NCI-H446 treated with DMSO at 0.1 percent for 48 hours (cell line): ENCODE results near the gene CCDC107.
"Not testable (repeated sequence)": the region's sequence is repeated elsewhere in the genome, so short reads cannot be mapped to it uniquely, and the experiment has no call there.

Source experiments
- DNase-seq: peaks from one replicate; lab custom pipeline; 2025; lab: John Stamatoyannopoulos, UW

CCDC107 gene

DNA sequence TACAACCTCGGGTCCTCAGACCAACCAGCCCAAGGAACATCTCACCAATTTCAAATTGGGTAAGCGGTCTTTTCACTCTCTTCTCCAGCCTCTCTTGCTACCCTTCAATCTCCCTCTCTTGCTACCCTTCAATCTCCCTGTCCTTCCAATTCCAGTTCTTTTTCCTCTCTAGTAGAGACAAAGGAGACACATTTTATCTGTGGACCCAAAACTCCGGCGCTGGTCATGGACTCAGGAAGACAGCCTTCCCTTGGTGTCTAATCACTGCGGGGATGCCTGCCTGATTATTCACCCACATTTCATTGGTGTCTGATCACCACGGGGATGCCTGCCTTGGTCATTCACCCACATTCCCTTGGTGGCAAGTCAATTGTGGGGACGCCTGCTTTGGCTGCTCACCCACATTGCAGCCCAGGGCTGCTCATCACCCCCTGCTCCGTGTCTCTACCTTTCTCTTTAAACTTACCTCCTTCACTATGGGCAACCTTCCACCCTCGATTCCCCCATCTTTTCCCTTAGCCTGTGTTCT lies 20.6 kb upstream of the CCDC107 start:
- not testable (repeated sequence) for DNase-seq

DNA sequence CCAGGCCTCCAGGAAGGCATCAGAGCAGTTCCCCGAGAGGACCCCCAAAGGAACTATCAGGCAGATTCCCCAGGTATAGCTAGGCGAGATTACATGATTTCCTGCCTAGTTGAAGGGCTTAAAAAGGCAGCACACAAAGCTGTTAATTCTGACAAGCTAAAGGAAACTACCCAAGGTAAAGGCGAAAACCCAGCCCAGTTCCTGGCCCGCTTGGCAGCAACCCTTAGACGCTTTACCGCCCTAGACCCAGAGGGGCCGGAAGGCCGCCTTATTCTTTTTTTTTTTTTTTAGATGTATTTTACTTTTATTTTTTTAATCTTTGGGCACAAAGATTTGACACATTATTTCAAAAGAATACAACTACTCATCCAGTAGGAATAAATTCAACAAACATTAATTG lies 19.3 kb upstream of the CCDC107 start:
- not testable (repeated sequence) for DNase-seq

- DNase-seq, result not testable (repeated sequence)
Measured at GRCh38 chr9:35639225-35639624, 18.9 kb upstream of the CCDC107 start.

DNA sequence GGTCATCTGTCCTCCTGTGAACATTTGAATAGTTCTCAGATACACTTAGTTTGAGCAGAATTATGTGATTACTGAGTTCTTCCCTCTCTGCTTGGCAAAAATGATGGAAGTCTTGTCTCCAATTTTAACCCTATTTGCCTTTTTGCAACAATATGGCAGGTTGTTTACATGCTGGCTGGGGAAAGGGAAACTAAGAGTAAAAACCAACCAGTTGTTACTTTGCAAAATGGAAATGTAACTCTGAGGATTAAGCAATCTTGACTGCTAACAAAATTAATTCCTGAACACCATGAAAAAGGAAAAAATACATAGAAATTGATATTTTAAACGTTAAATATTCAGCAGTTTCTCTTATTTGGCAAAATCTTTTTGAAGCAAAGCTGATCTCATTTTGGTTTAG lies 18.5 kb upstream of the CCDC107 start:
- DNase-seq, result no peak

GRCh38 chr9:35640431-35640830 lies 17.7 kb upstream of the CCDC107 start:
- DNase-seq, result not testable (repeated sequence)

DNA sequence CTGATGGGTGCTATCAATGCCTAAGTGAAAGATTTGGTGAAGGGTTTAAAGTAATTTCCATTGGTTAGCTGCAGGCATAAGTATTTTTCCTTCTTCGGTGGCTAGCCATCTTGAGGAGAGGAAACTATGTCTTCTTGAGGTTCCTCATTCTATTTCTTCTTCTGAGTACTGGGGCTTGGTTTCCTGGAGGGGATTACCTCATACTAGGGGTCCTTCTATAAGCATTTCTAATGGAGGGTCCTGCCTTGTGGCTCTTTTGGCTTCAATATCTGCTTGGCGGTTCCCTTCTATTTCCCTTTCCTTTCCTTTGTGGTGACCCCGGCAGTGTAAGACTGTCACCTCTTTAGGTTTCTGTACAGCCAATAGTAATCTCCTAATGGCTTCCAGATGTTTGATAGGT lies 16.6 kb upstream of the CCDC107 start:
- DNase-seq, result not testable (repeated sequence)

GRCh38 chr9:35643046-35643445 lies 15.0 kb upstream of the CCDC107 start:
- no peak for DNase-seq

DNA sequence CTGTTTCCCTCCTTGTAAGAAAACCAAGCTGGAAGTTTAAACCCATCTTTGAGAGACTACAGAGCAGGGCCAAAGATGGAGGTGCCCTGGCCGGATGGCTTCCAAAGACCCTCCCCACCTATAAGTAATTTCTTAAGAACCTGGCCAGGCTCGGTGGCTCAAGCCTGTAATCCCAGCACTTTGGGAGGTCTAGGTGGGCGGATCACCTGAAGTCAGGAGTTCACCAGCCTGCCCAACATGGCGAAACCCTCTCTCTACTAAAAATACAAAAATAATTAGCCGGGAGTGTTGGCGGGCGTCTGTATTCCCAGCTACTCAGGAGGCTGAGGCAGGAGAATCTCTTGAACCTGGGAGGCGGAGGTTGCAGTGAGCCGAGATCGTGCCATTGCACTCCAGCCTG lies 12.4 kb upstream of the CCDC107 start:
- not testable (repeated sequence) for DNase-seq

- DNase-seq, result no peak
Measured at GRCh38 chr9:35646153-35646532, 11.9 kb upstream of the CCDC107 start.

DNA sequence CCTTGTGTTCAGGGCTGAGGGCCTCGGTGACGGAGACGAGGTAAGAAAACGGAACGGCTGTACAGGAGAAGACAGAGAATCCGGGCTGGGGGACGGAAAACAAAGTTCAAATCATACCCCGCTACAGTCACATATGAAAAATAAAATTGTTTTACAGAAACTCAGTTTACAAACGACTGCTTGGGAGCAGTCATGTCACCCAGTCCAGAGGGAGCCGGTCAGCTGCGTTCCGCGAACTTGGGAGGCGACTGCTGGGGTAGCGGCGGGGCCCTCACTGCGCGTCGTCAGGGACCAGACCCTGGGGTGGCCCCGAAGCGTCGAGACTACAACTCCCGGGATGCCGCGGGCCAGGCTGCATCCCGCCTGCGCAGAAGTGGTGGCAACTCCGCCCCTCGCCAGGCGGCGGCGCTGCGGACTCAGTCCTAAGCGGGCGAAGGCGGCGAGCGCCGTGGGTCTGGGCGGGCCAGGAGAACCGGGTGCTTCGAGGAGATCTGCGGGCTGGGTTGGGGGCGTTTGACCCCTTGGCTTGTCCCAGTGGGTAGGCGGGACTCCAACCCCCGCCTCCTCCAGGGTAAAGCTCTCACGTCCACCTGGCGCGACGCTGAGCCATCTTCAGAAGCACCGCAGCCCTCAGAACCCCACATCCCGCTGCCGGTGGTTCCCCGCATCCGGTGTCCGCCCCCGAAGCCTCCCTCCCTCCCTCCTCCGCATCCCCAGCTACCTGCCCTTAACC lies 11.4 kb upstream of the CCDC107 start:
- peak; percentile 75 for DNase-seq

DNA sequence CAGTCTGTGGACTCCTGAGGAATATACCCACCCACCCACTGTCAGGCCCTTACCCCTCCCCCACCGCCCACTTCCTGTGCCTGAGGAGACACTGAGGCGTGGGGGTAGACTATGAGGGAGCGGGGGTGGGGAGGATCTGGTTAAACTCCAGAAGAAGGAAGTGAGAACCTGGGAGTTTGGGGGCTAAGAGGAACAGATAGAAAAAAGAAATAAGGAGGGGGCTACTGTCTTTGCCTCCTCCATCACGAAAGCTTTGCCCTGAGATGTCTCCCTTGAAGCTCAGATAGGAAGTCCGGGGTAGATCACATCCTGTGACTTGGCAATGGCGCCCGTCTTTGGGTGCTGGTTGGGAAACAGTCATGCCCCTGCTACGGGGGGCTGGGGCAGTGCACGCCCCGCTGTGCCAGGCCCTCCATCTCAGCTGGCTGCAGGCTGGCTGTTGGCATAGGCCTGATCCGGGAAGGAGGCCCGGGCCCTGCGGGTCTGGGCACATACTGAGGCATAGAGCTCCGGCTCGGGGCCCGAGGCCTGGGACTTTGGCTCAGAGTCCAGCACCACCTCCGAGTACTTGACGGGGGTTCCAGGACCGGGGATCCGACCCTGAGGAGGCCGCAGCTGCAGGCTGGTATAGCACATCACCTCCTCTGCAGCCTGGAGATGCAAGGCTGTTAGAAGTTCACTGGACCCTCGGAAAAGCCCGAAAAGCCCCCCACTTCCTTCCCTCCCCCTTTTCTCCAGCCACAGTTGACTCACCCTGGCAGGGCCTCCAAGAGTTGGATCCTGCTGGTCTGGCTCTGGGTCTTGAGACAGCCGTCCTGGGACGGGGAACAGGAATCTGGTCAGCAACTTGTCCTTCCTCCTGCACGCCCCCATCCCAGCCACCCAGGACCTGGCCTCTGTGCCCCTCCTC lies 8.4 kb upstream of the CCDC107 start:
- no peak for DNase-seq

DNA sequence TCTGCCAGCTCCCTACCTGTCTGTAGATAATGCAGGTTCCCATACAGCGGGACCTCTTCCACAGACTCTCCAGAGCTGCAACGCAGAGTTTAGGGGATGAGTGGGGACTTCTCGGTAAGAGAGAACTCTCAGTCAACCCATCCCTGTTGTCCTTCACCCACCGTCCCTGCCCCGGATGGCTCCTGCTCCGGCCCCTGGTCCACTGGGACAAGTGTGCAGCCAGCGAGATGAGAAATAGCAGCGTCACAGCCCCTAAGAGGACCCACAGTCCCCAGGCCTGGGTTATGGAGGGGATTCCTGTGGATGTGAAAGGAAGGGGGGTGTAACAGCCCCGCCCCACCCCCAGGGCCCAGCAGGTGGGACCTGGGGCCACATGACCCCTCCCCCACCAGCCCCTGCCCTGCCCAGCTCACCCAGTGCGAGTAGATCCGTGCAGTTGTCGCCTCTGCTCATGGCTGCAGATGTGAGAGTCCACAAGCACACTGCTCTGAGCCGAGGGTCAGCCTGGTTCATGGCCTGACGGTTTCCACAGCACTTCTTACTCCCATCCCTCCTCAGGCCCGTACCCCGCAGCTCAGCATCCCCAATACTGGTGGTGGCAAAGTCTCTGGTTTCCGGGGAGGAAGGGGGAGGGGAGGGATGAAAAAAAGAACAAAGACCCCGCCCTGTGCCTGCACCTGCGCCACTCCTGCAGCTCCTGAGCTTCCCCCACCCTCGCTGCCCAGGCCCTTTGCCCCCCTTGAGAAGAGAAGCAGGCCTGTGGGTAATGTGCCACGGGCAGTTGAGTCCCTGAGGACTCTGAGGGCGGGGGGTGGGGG lies 7.5 kb upstream of the CCDC107 start, which contains the start of gene SIT1:
Gene SIT1 (minus strand): TSS at position 591 of the 818 bp plus-strand sequence. CDS start 78 bp downstream, at position 513.
- no peak for DNase-seq

DNA sequence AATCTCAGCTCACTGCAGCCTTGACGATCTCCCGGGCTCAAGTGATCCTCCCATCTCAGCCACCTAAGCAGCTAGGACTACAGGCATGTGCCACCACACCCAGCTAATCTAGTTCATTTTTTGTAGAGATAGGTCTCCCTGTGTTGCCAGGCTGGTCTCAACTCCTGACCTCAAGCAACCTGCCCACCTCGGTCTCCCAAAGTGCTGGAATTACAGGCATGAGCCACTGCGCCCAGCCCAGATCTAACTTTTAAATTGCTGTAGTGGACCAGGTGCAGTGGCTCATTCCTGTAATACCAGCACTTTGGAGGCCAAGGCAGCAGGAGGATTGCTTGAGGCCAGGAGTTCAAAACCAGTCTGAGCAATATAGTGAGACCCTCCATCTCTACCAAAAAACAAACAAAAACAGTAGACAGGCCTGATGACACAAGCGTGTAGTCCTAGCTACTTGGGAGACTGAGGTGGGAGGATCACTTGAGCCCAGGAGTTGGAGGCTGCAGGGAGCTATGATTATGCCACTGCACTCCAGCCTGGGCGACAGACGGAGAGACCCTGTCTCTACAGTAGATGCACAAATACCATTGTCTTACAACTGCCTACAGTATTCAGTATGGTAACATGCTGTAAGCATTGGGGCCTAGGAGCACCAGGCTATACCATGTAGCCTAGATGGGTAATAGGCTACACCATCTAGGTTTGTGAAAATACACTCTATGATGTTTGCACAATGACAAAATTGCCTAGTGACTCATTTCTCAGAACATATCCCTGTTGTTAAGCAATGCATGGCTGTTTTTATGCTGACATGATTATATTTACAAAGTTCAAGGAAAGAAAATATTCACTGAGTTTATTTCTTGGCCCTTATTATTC lies 5.9 kb upstream of the CCDC107 start:
- no peak for DNase-seq

- no peak for DNase-seq
Measured at GRCh38 chr9:35652829-35653209, 5.3 kb upstream of the CCDC107 start.

DNA sequence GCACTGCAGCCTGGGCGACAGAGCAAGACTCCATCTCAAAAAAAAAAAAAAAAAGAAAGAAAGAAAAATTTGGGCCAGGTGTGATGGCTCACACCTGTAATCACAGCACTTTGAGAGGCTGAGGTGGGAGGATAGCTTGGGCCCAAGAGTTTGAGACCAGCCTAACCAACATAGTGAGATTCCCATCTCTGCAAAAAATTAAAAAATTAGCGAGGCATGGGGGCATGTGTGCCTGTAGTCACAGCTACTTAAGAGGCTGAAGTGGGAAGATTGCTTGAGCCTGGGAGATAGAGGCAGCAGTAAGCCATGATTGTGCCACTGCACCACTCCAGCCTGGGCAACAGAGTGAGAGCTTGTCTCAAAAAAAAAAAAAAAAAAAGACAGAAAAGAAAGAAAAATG lies 4.5 kb upstream of the CCDC107 start:
- DNase-seq, result no peak

DNA sequence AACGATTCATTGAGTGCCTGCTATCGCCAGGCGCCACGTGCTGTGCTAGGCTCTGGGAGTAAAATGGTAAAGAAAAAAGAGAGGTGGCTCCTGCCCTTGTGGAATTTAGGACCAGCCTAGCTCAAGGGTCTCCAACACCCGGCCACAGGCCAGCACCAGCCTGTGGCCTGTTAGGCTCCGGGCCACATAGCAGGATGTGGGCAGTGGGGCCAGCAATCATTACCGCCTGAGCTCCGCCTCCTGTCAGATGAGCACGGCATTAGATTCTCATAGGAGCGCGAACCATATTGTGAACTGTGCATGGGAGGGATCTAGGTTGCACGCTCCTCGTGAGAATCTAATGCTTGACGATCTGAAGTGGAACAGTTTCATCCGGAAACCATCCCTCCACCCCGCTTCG lies 1.7 kb upstream of the CCDC107 start:
- DNase-seq, result no peak

DNA sequence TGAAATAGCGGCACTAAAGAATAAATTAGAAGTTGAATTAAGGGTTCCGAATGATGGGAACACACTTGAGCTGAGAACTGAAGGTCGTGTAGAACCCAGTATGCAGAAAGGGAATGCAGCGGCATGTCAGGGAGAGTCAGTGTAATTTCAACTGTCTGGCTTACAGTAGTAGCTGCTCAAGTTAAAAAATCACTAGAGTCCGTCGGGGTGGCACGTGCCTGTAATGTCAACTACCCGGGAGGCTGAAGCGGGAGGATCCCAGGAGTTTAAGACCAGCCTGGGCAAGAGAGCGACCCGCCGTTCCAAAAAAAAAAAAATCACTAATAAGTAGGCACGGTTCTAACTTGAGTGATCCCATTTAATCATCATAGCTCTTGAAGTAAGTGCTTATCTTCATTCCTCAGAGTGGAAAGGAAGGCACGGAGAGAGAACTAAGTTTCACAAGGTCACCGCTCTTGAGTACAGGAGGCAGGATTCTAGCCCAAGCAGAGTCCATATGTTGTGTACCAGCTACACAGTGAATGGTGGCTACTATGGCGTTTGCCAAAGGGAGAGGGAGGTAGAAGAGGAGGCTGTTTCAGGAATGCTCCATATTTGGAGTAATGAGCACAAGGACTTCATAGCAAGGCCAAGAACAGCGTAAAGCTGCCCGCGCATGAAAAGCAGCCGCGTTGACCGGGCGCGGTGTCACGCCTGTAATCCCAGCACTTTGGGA lies 1.1 kb upstream of the CCDC107 start:
- no peak for DNase-seq

DNA sequence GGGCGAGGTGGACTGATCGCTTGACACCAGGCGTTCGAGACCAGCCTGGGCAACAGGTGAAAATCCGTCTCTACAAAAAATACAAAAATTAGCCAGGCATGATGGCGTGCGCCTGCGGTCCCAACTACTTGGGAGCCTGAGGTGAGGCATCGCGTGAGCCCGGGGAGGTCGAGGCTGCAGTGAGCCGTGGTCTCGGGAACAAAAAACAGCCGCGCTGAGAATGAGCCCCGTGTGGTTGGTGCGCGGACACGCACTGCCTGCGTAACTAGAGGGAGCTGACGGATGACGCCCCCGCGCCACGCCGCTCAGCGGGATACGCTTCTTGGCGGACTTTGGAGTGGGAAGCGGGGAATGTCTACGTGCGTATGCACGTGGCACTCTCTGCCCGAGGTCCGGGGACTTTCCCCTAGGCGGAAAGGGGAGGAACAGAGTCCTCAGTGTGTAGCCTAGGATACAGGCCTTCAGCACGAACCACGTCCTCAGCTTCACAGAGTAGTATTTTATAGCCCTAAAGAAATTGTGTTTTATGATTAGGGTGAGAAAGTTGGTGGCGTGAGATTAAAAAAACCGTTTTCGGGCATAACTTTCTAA lies 451 bp upstream of the CCDC107 start, which contains the start of gene RMRP:
Gene RMRP (minus strand): TSS at position 474 of the 591 bp plus-strand sequence.
- peak; percentile 99 for DNase-seq

DNA sequence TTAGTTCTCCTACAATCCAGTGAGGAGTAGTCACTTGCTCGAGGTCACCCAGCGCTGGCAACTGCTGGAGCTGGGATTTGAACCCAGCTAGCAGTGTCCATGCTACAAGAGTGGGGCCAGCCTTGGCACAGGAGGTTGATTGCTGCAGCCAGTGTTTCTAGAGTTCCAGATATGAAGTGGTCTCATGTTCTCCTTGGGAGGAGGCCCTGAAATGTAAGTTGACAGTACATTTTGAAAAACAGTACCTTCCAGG lies 802 bp downstream of the CCDC107 start:
- no peak for DNase-seq

DNA sequence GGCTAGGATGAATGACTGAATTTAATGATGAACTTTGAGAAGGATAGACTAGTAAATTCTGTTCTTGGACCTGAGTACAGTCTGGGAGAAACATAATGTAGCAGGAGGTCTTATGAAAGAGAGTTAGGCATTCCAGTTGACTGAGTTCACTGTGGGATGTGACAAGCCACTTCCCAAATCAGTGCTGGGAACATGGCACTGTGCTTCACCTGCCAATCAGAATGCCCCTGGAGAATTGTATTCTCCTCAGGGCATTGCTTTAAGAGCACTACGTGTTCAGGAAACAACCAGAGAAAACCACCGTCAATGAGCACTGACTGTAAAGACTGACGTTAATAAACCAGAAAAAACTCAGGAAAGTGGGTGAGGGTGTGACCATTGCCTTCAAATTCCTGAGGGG lies 1.2 kb downstream of the CCDC107 start:
- DNase-seq, result no peak
